CD4-positive, alpha-beta T cell (primary cell): Measurements from ENCODE around the gene ELMO1. TPM values are rescaled to one million over a fixed set of nuclear protein-coding genes. Genes with fewer than 3 reads are reported as not detected.

Source experiments
- ATAC-seq: fragments of 200-7000 bp; cut with Tn5 transposase; one replicate; pipeline ENCODE4 v1.10.0; 2022; ENCODE audit warnings: mild to moderate bottlenecking; ENCODE audit not compliant: poor library complexity
- CTCF ChIA-PET: fragments of 350-600 bp; sonication (Branson Sonifier 250); formaldehyde crosslinking; loops from one replicate; lab custom pipeline; 2021; ENCODE audit warnings: antibody characterized with exemption, inconsistent platforms; lab: Charles Lee
- POLR2A ChIA-PET: fragments of 350-600 bp; sonication (Branson Sonifier 250); formaldehyde crosslinking; loops from one replicate; lab custom pipeline; 2021; ENCODE audit warnings: antibody characterized with exemption, inconsistent platforms; lab: Charles Lee
- DNase-seq, 14 experiments: peaks; one replicate each; pipeline ENCODE4 v3.0.0-alpha.2; 2013 to 2020; ENCODE audit warnings: mixed read lengths in 2 of 14
- H3K27ac ChIP-seq, 2 donors: one replicate each; pipeline versions ENCODE4 v1.5.1 to v1.7.0; 2013; ENCODE audit warnings: low read length in 2 of 2, low read depth in 1 of 2, mild to moderate bottlenecking in 1 of 2
- H3K27me3 ChIP-seq, 2 experiments: 1 replicate in 1 of 2; 2 replicates in 1 of 2; pipeline versions ENCODE4 v1.6.1 to v1.7.0; 2013; ENCODE audit warnings: low read length in 2 of 2, control low read depth in 1 of 2, mild to moderate bottlenecking in 1 of 2, moderate library complexity in 1 of 2; ENCODE audit not compliant: insufficient read depth in 2 of 2, control insufficient read depth in 1 of 2
- H3K36me3 ChIP-seq: one replicate; pipeline ENCODE4 v1.6.1; 2013; ENCODE audit warnings: low read length, control low read depth; ENCODE audit not compliant: insufficient read depth
- H3K4me1 ChIP-seq: one replicate; pipeline ENCODE4 v1.6.1; 2013; ENCODE audit warnings: low read length, control low read depth; ENCODE audit not compliant: insufficient read depth
- H3K4me3 ChIP-seq: one replicate; pipeline ENCODE4 v1.5.1; 2013; ENCODE audit warnings: mild to moderate bottlenecking, low read length, moderate library complexity
- H3K9me3 ChIP-seq, 2 experiments: 1 replicate in 1 of 2; 2 replicates in 1 of 2; pipeline versions ENCODE4 v1.6.1 to v1.7.0; 2013; ENCODE audit warnings: low read length in 2 of 2, mild to moderate bottlenecking in 2 of 2, control low read depth in 1 of 2, moderate library complexity in 1 of 2; ENCODE audit not compliant: control insufficient read depth in 1 of 2, insufficient read depth in 1 of 2
- H3K27ac Mint-ChIP-seq: one replicate; pipeline ENCODE4 v1.8.0; 2020; ENCODE audit warnings: mixed read lengths
- H3K27me3 Mint-ChIP-seq: one replicate; pipeline ENCODE4 v1.8.0; 2021; ENCODE audit warnings: mixed read lengths
- H3K36me3 Mint-ChIP-seq: one replicate; pipeline ENCODE4 v1.8.0; 2021; ENCODE audit warnings: low read depth, mixed read lengths
- H3K4me1 Mint-ChIP-seq: one replicate; pipeline ENCODE4 v1.8.0; 2021; ENCODE audit warnings: low read depth, mixed read lengths
- H3K4me3 Mint-ChIP-seq: one replicate; pipeline ENCODE4 v1.8.0; 2020; ENCODE audit warnings: mild to moderate bottlenecking, mixed read lengths
- H3K9me3 Mint-ChIP-seq: one replicate; pipeline ENCODE4 v1.8.0; 2020; ENCODE audit warnings: mixed read lengths
- CTCF ChIP-seq: fragments of 200-600 bp; IDR thresholded peaks from one replicate; pipeline ENCODE4 v1.8.0; 2022; ENCODE audit warnings: antibody characterized with exemption, mild to moderate bottlenecking
- intact Hi-C, 2 experiments: fragments of 100-400 bp; cut with DNase I in 1 of 2; cut with micrococcal nuclease in 1 of 2; formaldehyde crosslinking; loops; one replicate each; pipeline versions ENCODE4 v1.15.1 to v1.9.0; 2023 to 2025; cut with DNase I, micrococcal nuclease
- total RNA-seq, 174 experiments: library from RNA in 2 of 174; stranded (reverse) in 2 of 174; gene quantifications; one replicate each; pipeline ENCODE4 v1.2.3 and lab custom pipeline; 2021 to 2026

ELMO1 gene
- total RNA-seq, 2 experiments from 2014 or later: 117 to 120 TPM

DNA sequence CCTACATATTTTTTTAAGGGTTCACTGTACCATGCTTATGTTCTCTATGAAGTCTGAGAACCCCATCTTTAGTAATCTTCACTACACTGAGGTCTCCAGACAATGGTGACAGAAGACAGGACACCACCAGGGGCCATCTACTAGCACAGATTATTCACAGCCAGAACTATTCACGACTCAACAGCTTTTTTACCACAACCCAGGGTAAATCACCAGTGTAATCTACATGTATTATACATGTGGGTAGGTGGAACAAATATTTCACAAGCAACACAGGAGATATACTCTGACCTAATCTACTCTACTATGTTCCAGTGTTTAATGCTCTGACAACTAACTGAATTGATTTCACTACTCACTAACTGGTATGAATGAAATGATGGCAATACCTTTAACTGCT is 136.1 kb downstream of the ELMO1 start:
- no peaks in the 10 kb centered on the region for H3K9me3 ChIP-seq
- H3K27ac Mint-ChIP-seq: peak overlapping the region; percentile 92
- H3K4me1 Mint-ChIP-seq: peaks cover 83% of the 10 kb centered on the region
- intact Hi-C loops: no loop called here
- no peak overlapping the region for H3K4me3 ChIP-seq
- H3K36me3 ChIP-seq: peaks cover 30% of the 10 kb centered on the region
- DNase-seq (no peak), ATAC-seq (no peak)
- POLR2A ChIA-PET: interaction anchor here (1.1 kb wide), 1 partner anchor 135 kb away, joined by 3 read pairs; no protein-coding TSS in a partner anchor
- CTCF ChIA-PET: no interaction called here
- no peaks in the 10 kb centered on the region for H3K27me3 Mint-ChIP-seq
- H3K36me3 Mint-ChIP-seq: peaks cover 82% of the 10 kb centered on the region
- H3K27ac ChIP-seq: peak overlapping the region; percentile 9 to 82
- peak overlapping the region; percentile 8 for H3K4me3 Mint-ChIP-seq
- H3K4me1 ChIP-seq: peaks cover 47% of the 10 kb centered on the region
- no peak for TF ChIP-seq CTCF
- H3K27me3 ChIP-seq: no peaks in the 10 kb centered on the region
- no peaks in the 10 kb centered on the region for H3K9me3 Mint-ChIP-seq

- no peak for TF ChIP-seq CTCF
- peak overlapping the region in 1 of 2 donors; percentile 82 for H3K27ac ChIP-seq
- ATAC-seq: peak; percentile 55
- peaks cover 85% of the 10 kb centered on the region for H3K36me3 Mint-ChIP-seq
- no peaks in the 10 kb centered on the region for H3K9me3 ChIP-seq
- H3K27me3 Mint-ChIP-seq: no peaks in the 10 kb centered on the region
- no peaks in the 10 kb centered on the region for H3K9me3 Mint-ChIP-seq
- peaks cover 89% of the 10 kb centered on the region for H3K4me1 Mint-ChIP-seq
- ChIA-PET POLR2A (no interaction called here), CTCF (interaction anchor here (1.1 to 2.2 kb wide), 4 partner anchors 27 to 43 kb away, joined by 3 to 7 read pairs (median 5); no protein-coding TSS in a partner anchor)
- H3K4me1 ChIP-seq: peaks cover 44% of the 10 kb centered on the region
- H3K4me3 Mint-ChIP-seq: peak overlapping the region; percentile 81
- peak in 10 of 14 experiments; percentile 6 to 73 (median 23) for DNase-seq
- peak overlapping the region; percentile 92 for H3K27ac Mint-ChIP-seq
- intact Hi-C loops: loop anchor here in 1 of 2 experiments (2.0 kb wide), 1 partner anchor 31 kb away; no protein-coding TSS in a partner anchor
- H3K4me3 ChIP-seq: no peak overlapping the region
- peaks cover 40% of the 10 kb centered on the region for H3K36me3 ChIP-seq
- no peaks in the 10 kb centered on the region for H3K27me3 ChIP-seq
Measured at GRCh38 chr7:37311355-37311754, 137.3 kb downstream of the ELMO1 start.

DNA sequence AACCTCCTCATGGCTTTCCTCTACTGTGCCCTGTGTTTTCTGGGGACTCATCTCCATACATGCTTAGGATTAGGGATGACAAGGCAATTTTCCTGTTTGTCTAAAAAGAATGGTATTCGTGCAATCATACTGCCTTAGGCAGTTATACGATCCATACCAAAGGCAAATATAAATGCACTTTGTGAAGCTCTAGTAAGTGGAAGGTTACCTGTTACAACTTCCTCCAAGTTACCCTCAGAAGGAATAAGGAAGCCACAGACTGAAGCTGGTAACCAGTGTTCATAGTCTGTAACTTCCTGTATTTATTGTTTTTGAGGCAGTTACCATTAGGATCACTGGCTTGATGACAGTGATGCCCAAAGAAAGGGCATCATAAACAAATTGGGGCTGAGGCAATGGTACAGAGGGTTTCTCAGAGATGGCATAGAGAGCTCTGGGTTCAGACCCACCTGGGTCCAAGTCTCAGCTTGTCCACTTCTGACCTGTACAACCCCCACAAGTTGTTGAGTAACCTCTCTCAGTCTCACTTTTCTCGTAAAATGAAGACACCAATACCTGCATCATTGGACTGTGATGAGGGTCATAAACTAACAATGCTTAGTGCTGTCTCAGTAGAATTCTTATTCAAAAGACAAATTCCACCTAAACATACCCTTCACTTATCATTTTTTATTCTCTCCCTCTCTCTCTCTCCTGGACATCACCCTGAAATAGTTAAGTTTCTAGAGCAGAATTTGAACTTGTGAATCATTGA is 138.2 kb downstream of the ELMO1 start:
- Mint-ChIP-seq H3K36me3 (peaks cover 85% of the 10 kb centered on the region), H3K4me1 (peaks cover 88% of the 10 kb centered on the region), H3K27ac (peak overlapping the region; percentile 92), H3K9me3 (no peaks in the 10 kb centered on the region), H3K4me3 (peak overlapping the region; percentile 81), H3K27me3 (no peaks in the 10 kb centered on the region)
- H3K27ac ChIP-seq: peak overlapping the region; percentile 49 to 82
- no peak overlapping the region for H3K4me3 ChIP-seq
- peak; percentile 88 for ATAC-seq
- peak in 4 of 14 experiments; percentile 23 to 72 (median 60) for DNase-seq
- no peaks in the 10 kb centered on the region for H3K9me3 ChIP-seq
- H3K36me3 ChIP-seq: peaks cover 48% of the 10 kb centered on the region
- ChIA-PET POLR2A (interaction anchor here (0.8 to 2.3 kb wide), 6 partner anchors 22 to 139 kb away, joined by 3 to 8 read pairs (median 5); partner anchors contain the start of gene ELMO1), CTCF (interaction anchor here (0.7 to 2.2 kb wide), 8 partner anchors 10 to 185 kb away, joined by 3 to 7 read pairs (median 3); no protein-coding TSS in a partner anchor)
- no peaks in the 10 kb centered on the region for H3K27me3 ChIP-seq
- TF ChIP-seq CTCF: no peak
- H3K4me1 ChIP-seq: peaks cover 40% of the 10 kb centered on the region
- intact Hi-C loops: loop anchor here in 1 of 2 experiments (2.0 kb wide), 1 partner anchor 32 kb away; no protein-coding TSS in a partner anchor
